CD1c-positive myeloid dendritic cell (primary cell): ENCODE measurements around the gene CLSTN2.

ENCODE experiments used
- DNase-seq: peaks from one replicate; pipeline ENCODE4 v3.0.0-alpha.2; 2016; ENCODE audit errors: extremely low spot score

The CLSTN2 gene

DNA sequence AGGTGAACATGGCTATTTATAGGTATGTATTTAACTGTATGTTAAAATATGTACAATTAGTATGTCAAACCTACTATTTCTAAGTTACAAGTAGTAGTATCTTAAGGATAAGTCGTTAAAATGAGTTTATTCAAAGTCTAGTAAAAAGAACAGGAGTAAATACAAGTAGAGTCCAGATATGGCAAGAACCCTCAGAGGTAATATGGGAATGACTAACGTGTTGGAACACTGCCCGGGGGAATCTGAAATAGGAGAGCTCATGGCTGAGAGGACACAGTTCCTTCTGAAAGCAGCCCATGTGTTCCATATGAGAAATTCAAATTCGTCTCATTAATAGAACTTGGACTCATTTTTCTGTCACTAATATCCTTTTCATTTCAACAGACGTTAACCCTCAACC lies 158.8 kb downstream of the CLSTN2 start:
- no peak for DNase-seq

DNA sequence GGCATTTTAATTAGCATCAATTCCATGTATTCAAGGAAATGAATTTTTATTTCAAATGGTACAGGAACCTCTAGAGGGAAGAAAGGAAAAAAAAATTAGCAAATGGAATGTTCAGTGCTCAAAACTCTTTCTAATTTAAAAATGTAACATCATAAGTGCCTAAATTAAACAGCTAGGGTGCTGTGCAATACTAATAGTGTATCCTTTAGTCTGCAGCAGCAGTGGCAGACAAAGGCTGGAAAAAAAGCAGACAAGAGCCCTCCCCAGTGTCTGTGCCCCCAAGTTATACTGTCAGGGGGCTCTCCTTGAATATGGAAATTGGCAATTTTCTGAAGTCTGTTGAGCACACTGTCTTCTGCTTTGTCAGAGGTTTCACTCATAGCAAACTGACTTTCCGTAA lies 159.5 kb downstream of the CLSTN2 start:
- DNase-seq, result no peak

DNA sequence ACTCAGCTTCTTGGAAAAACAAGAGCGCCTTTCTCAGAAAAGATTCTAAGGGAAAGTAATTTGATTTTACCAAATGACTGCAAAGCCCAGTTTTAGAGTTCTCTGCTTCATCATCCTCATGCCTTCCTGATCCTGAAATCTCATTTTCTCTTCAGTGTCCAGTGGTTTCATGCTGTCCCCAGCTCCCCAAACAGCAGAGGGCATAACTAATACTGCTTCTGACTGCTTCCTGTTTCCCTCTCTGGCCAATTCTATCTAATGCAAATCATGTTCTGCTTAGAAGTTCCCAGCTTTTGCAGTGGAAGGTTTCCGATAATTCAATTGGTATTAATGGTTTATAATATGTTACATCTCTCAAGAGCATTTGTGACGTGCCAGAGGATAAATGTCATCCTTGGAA lies 161.1 kb downstream of the CLSTN2 start:
- DNase-seq, result no peak

DNA sequence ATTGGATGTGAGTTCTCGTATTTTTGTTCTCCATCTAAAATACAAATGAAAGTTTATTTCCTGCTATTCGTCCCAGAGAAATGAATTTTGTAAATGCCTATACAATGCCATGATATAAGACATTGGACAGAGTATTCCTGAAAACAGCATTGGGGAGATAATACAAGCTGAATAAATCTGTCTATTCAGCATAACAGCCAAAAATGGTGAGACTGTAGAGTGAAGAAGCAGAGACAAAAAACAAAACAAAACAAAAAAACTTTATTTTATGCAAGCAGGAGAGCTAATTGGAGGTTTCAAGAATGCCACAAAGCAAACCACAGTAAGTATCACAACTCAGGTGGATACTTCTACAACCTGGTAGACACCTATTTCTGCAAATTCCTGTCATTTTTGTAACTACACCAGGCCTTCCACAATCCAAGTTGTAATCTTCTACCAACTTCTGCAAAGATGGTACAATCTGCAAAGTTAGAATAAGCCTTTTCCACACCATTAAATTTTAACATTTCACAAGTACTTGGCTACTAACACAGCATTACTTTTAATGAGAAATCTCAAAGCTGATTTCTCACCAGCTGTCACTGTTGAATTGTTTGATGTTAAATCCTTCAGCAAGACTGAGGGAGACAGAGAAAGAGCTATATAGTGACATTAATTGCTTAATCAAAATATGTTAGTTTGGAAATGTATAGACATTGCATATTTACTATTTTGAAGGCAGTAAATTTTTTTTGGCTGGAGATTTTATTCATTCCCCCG lies 163.1 kb downstream of the CLSTN2 start:
- DNase-seq, result no peak

DNA sequence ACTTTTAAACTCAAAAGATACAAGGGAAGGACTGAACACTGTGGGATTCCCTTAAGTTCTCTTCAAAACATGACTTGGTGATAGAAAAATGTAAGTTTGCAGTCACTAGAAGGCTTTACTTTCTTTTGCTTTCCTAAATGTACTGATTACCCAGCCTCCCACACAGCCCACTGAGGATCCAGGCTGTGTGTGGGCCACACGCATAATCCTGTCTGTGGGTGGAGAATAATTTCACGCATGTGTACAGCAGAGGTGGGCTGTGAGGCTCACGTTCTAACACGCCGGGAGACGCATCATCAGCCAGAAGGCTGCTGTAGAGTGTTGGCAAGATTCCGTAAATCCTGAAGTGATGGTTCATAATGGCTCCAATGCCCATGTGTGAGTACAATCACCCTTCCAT lies 165.5 kb downstream of the CLSTN2 start:
- DNase-seq, result no peak

DNA sequence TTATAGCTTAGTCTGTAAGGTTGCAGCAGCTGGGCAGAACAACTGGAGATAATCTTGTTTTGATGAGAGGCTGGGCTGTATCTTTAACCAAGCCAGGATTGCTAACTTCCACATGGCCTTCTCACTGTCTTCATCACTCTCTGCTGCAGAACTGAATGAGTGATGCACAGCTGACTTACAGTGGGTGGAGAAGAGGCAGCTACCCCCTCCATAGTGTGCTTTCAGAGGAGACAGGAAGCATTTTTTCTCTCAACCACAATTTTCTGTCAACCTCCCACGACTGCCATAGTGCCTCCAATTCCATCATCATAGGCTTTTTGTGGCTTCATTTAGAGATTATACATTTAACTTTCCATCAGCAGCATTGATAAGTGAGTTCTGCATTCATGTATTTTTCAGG lies 168.2 kb downstream of the CLSTN2 start:
- no peak for DNase-seq

DNA sequence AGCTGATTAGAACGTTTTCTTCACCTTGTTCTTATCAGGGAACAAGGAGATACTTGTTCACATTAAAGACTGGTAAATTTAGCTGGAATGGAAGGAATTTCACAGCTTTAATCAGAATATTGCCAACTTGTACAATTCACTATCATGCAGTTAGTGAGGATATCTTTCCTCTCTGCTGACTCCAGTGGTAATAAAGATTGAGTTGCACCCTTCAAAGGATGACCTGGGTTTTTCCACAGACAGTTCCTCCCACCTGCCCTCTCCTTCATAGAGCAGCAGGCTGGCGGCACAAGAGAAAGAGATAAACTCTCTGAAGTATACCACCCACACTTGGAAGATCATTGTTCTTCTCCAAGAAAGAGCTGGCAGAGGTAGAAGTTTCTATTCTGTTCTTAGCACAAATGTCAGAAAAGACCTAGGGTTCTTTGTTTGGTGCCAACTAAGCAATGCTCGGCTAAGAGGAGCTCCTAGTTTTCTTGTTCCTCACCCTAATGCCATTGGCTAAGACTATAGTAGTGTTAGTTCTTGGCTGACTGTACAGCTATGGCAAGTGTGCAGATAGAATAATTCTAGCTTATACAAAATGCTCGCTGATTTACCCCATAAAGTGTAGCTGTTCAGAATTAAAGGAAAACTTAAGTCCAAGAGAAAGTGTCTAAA lies 169.1 kb downstream of the CLSTN2 start:
- DNase-seq, result no peak

DNA sequence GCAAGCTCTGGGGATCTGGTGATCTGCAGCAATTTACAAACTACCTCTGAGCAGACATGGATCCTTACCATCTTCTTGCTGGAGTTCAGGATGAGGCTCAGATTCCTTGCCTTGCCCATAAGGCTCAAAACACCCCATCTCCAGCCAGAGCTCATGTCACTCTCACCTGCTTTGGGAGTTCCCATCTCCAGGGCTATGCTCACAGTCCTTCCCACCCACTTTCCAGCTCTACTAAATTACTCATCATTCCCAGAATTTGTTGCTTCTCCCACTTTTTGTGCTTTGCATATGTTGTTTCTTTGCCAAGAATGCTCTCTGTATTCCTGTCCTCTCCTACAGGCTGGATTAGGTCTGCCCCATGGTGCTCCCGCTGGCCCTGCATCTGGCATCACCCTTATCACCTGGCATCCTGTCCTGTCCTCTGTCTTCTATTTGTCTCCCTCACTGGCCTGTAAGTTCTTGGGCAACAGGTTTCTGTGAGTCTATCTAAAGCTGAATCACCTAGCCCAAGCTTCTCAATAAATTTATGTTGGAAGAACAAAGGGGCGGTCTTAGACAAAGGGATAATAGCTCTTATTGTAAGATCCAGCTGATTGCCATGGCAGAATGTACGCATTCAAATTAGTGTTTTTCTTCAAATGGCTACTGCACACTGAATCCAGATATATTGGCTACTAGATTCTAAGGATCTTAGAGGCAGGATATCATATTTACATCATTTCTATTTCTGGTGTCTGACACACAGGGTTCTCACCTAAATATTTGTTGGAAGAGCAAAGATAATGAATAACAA lies 179.2 kb downstream of the CLSTN2 start:
- DNase-seq, result no peak

DNA sequence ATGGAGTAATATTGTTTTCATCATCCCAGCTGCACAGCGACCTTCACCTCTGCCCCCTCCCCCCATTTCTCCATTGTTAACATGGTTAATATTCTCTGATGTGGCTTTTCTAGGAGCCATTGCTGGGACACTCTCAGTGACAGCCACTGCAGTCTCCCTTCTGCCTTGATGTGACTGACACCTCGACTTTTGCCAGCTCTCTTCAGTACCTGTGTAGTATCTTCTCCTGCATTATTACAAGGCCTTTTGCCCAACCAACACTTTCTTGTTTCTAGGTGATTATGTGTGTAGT lies 179.8 kb downstream of the CLSTN2 start:
- DNase-seq, result no peak

DNA sequence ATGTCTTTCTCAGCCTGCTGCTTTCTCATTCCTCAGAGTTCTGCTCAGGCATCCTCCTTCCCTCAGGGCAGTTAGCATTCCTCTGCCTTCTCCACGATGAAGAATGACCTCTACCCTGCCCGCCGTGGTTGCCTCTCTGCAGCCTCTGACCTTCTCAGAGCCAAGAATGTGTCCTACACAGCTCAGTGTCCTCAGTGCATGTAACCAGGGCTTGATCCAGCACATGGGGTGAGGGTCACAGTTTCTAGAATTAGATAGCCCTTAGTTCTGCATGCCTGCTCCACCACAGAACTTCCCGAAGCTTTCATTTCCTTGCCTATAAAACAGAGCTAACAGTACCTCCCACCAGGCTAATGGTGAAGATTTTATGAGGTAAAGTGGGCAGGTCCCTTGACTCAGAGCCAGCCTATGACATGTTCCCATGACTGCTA lies 182.1 kb downstream of the CLSTN2 start:
- no peak for DNase-seq

DNA sequence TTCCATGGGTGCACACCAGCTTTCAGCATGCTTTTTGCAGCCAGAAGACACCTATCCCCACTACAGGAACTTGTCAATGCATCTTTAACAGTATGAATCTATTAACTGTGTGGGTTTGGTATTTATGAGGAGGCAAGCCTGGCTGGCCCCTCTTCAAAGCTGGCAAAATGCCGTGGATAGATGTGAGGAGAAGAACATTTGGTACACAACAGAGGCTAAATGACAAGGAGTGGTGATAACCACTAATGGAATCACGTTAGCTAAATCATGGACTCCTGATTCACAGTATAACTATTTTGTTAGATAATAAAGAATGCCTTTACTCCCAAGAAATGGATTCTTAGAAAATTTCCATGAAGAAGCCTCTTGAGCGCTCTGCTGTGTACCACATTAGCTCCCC lies 187.2 kb downstream of the CLSTN2 start:
- no peak for DNase-seq

DNA sequence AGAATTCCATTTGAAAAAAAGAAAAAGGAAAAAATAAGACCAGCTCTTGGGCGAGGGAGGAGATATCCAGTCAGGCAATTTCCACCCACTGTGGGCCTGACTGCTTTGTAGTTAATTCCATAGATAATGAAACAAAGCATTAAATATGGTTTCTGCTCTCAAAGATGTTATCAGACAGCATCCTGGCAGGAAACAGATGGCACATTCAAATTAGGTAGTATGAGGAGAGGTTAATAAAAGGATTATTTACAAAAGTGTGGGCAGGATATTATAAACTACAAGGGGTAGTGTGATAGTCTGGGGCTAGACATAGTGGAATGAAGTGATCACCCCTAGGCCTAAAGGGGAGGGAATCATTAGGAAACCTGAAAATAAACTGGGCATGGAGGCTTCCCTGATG lies 193.2 kb downstream of the CLSTN2 start:
- DNase-seq, result no peak

DNA sequence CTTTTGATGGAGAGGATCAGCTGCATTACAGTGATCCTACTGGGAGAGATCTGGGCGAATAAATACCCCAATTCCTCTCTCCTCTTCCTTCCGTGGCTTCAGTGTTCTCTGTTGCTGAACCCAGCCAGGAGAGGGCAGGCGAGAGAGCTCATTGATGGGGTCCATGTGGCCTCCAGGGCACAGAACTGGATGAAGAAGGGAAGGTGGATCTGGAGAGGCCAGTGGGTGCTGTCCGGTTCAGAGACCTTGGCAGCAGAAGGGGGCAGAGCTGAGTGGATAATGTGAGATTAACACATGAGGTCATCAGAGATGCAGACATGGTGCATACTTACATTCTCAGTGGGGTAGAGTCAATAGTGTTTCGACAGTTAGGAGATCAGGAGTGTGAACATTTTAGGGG lies 193.6 kb downstream of the CLSTN2 start:
- no peak for DNase-seq

DNA sequence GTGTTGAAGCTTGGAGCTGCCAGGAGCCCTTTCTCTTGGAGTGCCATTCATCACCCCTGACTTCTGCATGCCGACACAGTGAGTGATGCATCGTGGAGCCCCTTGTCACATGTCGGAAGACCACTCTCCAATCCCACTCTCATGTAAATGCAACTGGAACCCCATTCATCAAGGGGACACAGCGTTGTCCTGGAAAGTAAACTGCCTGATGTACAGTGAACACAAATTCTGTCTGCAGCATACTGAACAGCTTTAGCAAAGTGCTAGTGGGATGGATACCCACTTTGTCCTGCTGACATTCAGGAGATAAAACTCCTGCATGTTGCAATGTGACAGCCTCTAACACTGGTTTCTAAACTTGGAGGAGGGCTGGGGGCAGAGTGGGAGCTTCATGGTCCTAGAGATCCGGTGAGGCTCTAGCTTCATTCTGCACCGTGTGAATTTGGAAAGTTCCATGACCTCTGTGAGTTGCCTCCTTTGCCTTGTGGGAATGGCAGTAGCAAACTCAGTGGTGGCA lies 194.8 kb downstream of the CLSTN2 start:
- no peak for DNase-seq

DNA sequence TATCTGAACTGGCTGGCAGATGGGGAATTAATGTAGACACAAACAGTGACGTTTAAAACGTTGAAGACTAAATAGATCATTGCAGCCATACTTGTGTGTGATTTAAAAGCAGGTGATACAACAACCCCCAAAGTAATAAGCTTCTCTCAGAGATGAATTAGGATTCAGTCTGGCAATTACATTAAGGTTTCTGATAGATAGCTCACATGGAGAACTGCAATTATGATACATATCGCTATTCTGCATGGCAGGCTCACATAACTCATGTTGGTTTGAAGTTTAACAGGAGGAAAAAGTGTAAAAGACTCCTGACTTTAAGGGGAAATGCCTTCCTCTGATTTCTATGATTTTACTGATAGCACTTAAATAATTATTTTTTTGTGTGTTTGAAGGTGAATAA lies 196.9 kb downstream of the CLSTN2 start:
- no peak for DNase-seq

DNA sequence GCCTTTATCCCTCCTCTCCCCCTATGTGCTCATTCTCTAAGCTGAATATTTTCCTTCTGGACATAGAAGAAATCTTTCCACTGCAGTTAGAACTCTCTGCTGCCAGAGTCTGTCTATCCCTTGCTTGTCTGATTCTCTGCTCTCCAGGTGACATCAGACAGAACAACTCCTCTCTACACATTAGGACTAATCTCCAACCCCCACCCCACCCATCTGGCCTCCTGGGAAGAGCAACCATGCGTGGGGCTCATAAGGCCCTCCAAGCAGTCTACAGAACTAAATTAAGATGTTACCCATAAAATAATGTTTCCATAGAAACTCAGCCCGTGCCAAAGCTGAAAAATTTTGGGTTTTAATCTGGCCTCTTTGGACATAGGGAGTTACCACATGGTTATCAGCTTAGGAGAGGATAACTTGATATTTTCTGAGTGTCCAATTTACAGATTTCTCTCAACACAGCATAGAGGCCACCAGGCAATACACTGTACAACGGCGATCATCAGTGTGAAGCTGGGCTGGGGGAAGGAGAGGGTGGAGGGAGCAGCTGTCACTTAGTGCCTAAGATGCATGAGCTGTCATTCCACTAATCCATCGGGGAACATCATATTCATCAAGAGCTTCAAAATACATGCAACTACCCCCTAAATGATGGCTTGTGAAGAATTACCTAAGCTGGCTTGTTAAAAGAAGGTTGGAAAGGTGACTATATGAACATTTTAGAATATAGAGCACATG lies 199.4 kb downstream of the CLSTN2 start:
- no peak for DNase-seq

DNA sequence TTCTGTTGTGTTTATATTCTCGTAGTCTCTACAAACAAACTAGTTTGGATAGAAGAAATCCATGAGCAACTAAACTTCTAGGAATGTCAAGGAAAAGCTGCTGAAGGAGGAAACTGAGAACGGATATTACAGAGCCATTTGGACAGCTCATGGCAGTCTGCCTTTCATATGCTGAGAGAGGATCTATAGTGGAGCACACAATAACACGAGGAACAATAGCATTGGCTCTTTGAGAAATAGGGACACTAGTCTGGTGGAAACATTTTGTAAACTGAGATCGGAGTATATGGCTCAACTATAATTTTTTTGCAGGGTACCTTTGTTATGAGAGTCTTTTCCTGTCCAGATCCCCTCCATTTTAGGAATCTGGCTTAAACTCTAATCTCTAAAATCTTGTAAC lies 200.5 kb downstream of the CLSTN2 start:
- DNase-seq, result no peak

DNA sequence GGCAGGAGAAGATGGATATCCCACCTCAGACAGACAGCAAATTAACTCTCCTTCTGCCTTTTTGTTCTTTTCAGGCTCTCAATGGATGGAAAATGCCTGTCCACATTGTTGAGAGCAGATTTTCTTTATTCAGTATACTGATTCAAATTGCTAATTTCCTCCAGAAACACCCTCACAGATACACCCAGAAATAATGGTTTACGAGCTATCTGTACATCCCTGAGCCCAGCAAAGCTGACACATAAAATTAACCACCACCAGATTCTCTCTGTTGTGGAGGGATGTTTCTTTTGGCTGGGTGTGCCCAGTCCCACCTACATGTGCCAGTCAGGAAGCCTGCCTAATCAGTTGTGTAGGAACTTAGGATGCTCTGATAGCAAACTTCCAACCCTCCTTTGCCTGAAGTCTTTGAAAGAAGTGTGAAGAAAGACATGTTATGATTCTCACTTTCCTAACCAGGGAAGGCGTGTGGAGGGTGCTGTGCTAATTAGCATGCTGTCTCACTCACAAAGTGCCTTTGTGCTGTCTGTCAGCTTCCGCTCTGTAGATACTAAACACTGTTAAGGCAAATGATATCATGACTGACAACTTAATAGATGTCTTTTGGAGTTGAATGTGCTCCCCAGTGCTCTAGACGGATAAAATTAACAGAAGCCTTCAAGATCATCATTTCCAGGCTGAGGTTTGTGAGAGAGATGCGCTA lies 208.5 kb downstream of the CLSTN2 start:
- DNase-seq, result no peak

DNA sequence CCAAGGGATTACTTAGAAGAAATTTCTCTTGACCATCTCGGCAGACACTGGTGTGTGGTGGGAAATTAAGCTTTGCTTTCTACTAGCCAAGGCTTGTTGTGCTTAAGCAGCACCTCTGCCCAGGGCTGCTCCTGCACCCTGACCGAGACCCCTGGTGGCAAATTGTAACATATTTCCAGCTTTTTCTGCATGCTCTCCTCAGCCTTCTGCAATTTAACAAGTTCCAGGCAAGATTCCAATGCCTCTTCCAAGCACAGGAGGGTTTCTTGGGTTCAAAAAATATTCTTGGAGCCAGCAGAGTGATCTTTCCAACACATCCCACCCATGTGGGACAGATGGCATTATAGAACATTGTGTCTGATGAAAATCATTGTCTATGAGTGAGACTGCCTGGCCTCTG lies 210.5 kb downstream of the CLSTN2 start:
- DNase-seq, result no peak

DNA sequence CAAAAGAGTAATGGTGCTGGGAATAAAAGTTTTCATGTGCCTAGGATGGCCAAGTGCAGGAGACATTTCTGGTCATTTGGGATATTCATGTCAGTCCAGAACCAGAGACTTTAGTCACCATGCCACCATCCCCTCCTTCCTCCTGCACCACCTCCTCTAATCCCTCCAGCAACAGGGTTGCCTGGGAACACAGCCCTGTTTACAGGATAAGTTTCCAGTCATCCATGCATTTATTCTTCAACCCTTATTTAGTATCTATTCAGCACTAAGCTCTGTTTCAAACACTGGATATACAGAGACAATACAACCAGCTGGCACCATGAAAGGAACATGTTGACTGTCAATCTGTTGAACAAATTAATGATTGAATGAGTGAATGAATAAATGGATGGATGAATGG lies 211.7 kb downstream of the CLSTN2 start:
- no peak for DNase-seq

DNA sequence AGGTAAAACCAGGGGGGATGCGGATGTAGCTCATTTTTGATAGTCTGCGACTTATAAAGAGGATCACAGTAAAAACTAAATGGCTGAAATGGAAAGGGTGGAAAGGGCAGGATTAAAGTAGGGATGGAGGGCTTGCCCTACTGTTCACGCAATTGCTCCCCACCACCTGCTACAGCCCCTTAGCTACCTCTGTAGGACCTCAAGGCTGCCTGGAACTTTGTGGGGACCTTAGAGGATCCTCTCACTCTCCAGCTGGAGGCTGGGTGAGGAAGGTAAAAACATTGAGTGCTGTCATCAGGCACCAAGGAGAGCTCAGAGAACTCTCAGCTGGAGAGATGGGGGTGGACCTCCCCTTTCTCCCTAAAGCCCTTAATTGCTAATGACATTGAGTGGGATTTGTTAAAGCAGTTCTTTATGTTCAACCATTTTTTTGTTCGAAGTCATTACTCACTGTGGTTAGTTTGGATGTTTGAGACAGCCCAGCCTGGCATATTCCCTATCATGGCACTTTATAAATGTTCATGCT lies 213.0 kb downstream of the CLSTN2 start:
- DNase-seq, result no peak
